Neural progenitor cell (in vitro differentiated cells): ENCODE results near the gene HGD. TPM values are rescaled to one million over a fixed set of nuclear protein-coding genes. Genes with fewer than 3 reads are reported as not detected.

ENCODE experiments used
- DNase-seq: peaks from one replicate; pipeline ENCODE4 v3.0.0-alpha.2; 2016; ENCODE audit warnings: low spot score
- H2AFZ ChIP-seq: fragments of 200-600 bp; sonication (generic); replicated peaks from 2 replicates; pipeline ENCODE4 v1.6.1; 2016; ENCODE audit warnings: antibody characterized with exemption
- H3F3A ChIP-seq: fragments of 200-600 bp; sonication (generic); 2 replicates; pipeline ENCODE4 v1.6.1; 2016; ENCODE audit warnings: antibody characterized with exemption, low read depth
- H3K27ac ChIP-seq: fragments of 200-600 bp; sonication (generic); 2 replicates; pipeline ENCODE4 v1.5.1; 2016; ENCODE audit warnings: mild to moderate bottlenecking
- H3K27me3 ChIP-seq: fragments of 200-600 bp; sonication (generic); 2 replicates; pipeline ENCODE4 v1.6.1; 2016; ENCODE audit warnings: mild to moderate bottlenecking, moderate library complexity
- H3K36me3 ChIP-seq: fragments of 200-600 bp; sonication (generic); 2 replicates; pipeline ENCODE4 v1.5.1; 2016
- H3K4me1 ChIP-seq: fragments of 200-600 bp; sonication (generic); 2 replicates; pipeline ENCODE4 v1.6.1; 2016; ENCODE audit warnings: mixed run types
- H3K4me2 ChIP-seq: fragments of 200-600 bp; sonication (generic); 2 replicates; pipeline ENCODE4 v1.6.1; 2016
- H3K4me3 ChIP-seq: fragments of 200-600 bp; sonication (generic); 2 replicates; pipeline ENCODE4 v1.5.1; 2016
- H3K79me2 ChIP-seq: fragments of 200-600 bp; sonication (generic); 2 replicates; pipeline ENCODE4 v1.6.1; 2016; ENCODE audit warnings: low read depth
- H3K9ac ChIP-seq: fragments of 200-600 bp; sonication (generic); 2 replicates; pipeline ENCODE4 v1.6.1; 2016
- H3K9me3 ChIP-seq: fragments of 200-600 bp; sonication (generic); 2 replicates; pipeline ENCODE4 v1.5.1; 2016; ENCODE audit warnings: low read depth
- H4K20me1 ChIP-seq: fragments of 200-600 bp; sonication (generic); 2 replicates; pipeline ENCODE4 v1.6.1; 2016; ENCODE audit warnings: low read depth
- H3K27ac Mint-ChIP-seq: 3 replicates; pipeline ENCODE4 v1.8.0; 2021; ENCODE audit warnings: mixed read lengths
- H3K27me3 Mint-ChIP-seq: 2 replicates; pipeline ENCODE4 v1.8.0; 2022; ENCODE audit warnings: low read depth, mild to moderate bottlenecking, inconsistent platforms, moderate library complexity, mixed read lengths; ENCODE audit not compliant: insufficient read depth
- H3K36me3 Mint-ChIP-seq: 3 replicates; pipeline ENCODE4 v1.8.0; 2021; ENCODE audit warnings: mixed read lengths
- H3K4me1 Mint-ChIP-seq: 3 replicates; pipeline ENCODE4 v1.8.0; 2021; ENCODE audit warnings: mixed read lengths
- H3K4me3 Mint-ChIP-seq: 3 replicates; pipeline ENCODE4 v1.8.0; 2021; ENCODE audit warnings: mild to moderate bottlenecking, moderate library complexity, mixed read lengths
- H3K9me3 Mint-ChIP-seq: 3 replicates; pipeline ENCODE4 v1.8.0; 2020; ENCODE audit warnings: mixed read lengths
- CTCF ChIP-seq: fragments of 200-600 bp; sonication (generic); IDR thresholded peaks from 2 replicates; pipeline ENCODE4 v1.5.1; 2017; ENCODE audit warnings: antibody characterized with exemption, mild to moderate bottlenecking
- EZH2 ChIP-seq: fragments of 200-600 bp; sonication (generic); IDR thresholded peaks from 2 replicates; pipeline ENCODE4 v1.6.1; 2017; ENCODE audit warnings: antibody characterized with exemption, mild to moderate bottlenecking, moderate library complexity
- EZH2phosphoT487 ChIP-seq: fragments of 200-600 bp; sonication (generic); IDR thresholded peaks from 2 replicates; pipeline ENCODE4 v1.6.1; 2017; ENCODE audit warnings: antibody characterized with exemption
- small RNA-seq: library from RNA; depleted of rRNA; stranded (forward); fragments of <200 nt; gene quantifications from one replicate; pipeline ENCODE3, GENCODE V24; 2015
- total RNA-seq: library from RNA; depleted of rRNA; stranded (reverse); fragments of >200 nt; gene quantifications from 2 replicates; pipeline ENCODE4 v1.2.3, GENCODE V29; 2015; ENCODE audit warnings: low replicate concordance

The HGD gene
- total RNA-seq, 1 donor from 2014 or later: not detected

- Histone ChIP-seq H3K4me2 (peak overlapping the region; percentile 75), H3K4me3 (peak overlapping the region; percentile 96)
Measured at GRCh38 chr3:120595788-120596115, 86.3 kb downstream of the HGD start.

GRCh38 chr3:120587332-120587975, 94.6 kb downstream of the HGD start:
- no peaks in the 10 kb centered on the region for H3K9me3 ChIP-seq
- Mint-ChIP-seq H3K27ac (no peak overlapping the region), H3K36me3 (no peaks in the 10 kb centered on the region), H3K27me3 (peaks cover 2% of the 10 kb centered on the region), H3K9me3 (peaks cover 2% of the 10 kb centered on the region), H3K4me3 (no peak overlapping the region), H3K4me1 (peaks cover 9% of the 10 kb centered on the region)
- DNase-seq: no peak
- no peak overlapping the region for H2AFZ ChIP-seq
- no peaks in the 10 kb centered on the region for H3K27me3 ChIP-seq
- H3K4me3 ChIP-seq: no peak overlapping the region
- H4K20me1 ChIP-seq: no peaks in the 10 kb centered on the region
- H3K79me2 ChIP-seq: no peaks in the 10 kb centered on the region
- no peak overlapping the region for H3K27ac ChIP-seq
- H3K9ac ChIP-seq: no peak overlapping the region
- no peaks in the 10 kb centered on the region for H3K36me3 ChIP-seq
- no peaks in the 10 kb centered on the region for H3K4me1 ChIP-seq
- H3K4me2 ChIP-seq: no peak overlapping the region
- H3F3A ChIP-seq: no peaks in the 10 kb centered on the region
- no peak for TF ChIP-seq CTCF

More at GRCh38 chr3:120595788-120596115, 86.3 kb downstream of the HGD start:
- peaks cover 2% of the 10 kb centered on the region for H3K36me3 Mint-ChIP-seq
- H3K36me3 ChIP-seq: peaks cover 7% of the 10 kb centered on the region
- H2AFZ ChIP-seq: peak overlapping the region; percentile 99
- TF ChIP-seq EZH2phosphoT487 (no peak), EZH2 (no peak)
- peaks cover 44% of the 10 kb centered on the region for H3K79me2 ChIP-seq
- no peak for DNase-seq
- H3K27me3 Mint-ChIP-seq: peaks cover 5% of the 10 kb centered on the region
- H3K4me3 Mint-ChIP-seq: peak overlapping the region; percentile 96
- H3K27ac ChIP-seq: no peak overlapping the region
- peaks cover 4% of the 10 kb centered on the region for H3K4me1 ChIP-seq
- no peaks in the 10 kb centered on the region for H3K27me3 ChIP-seq
- H3F3A ChIP-seq: peaks cover 5% of the 10 kb centered on the region
- H3K9me3 Mint-ChIP-seq: no peaks in the 10 kb centered on the region
- H3K9ac ChIP-seq: no peak overlapping the region
- H3K27ac Mint-ChIP-seq: peak overlapping the region; percentile 84
- peaks cover 10% of the 10 kb centered on the region for H3K4me1 Mint-ChIP-seq
- H3K9me3 ChIP-seq: no peaks in the 10 kb centered on the region
- peaks cover 28% of the 10 kb centered on the region for H4K20me1 ChIP-seq

Small RNAs within 50 kb of the gene (small RNA-seq; reads per million reads assigned to genes)
- not detected for gene MTCO1P29
- gene MTCO2P29: not detected

Other genes with a start within 250 kb of the HGD start
- 280 and 327 TPM in 2 replicates for gene FSTL1, start 231.2 kb downstream of the HGD start, total RNA-seq
- gene NDUFB4, start 85.9 kb downstream of the HGD start, total RNA-seq: 132 and 172 TPM in 2 replicates
- gene RABL3, start 60.3 kb upstream of the HGD start, total RNA-seq: 10.3 and 25.0 TPM in 2 replicates
- 42.2 and 78.2 TPM in 2 replicates for gene GTF2E1, start 60.5 kb upstream of the HGD start, total RNA-seq
- gene STXBP5L, start 226.0 kb upstream of the HGD start, total RNA-seq: 2.3 and 4.8 TPM in 2 replicates